Mesothelial cell of epicardium (in vitro differentiated cells): ENCODE measurements around the gene MGMT. TPM values are rescaled to one million over a fixed set of nuclear protein-coding genes. Genes with fewer than 3 reads are reported as not detected.

ENCODE experiments used
- DNase-seq, 2 experiments: peaks; one replicate each; pipeline ENCODE4 v3.0.0; 2021; ENCODE audit warnings: low spot score in 2 of 2; ENCODE audit not compliant: unreplicated experiment in 2 of 2
- H3K27ac Mint-ChIP-seq: 2 replicates; pipeline ENCODE4 v1.8.0; 2021; ENCODE audit warnings: mixed read lengths
- H3K27me3 Mint-ChIP-seq: 2 replicates; pipeline ENCODE4 v1.8.0; 2021; ENCODE audit warnings: low read depth, mixed read lengths
- H3K36me3 Mint-ChIP-seq: 2 replicates; pipeline ENCODE4 v1.8.0; 2021; ENCODE audit warnings: mixed read lengths
- H3K4me1 Mint-ChIP-seq: 2 replicates; pipeline ENCODE4 v1.8.0; 2021; ENCODE audit warnings: mixed read lengths
- H3K4me3 Mint-ChIP-seq: 2 replicates; pipeline ENCODE4 v1.8.0; 2021; ENCODE audit warnings: mild to moderate bottlenecking, moderate library complexity, mixed read lengths
- H3K9me3 Mint-ChIP-seq: 2 replicates; pipeline ENCODE4 v1.8.0; 2021; ENCODE audit warnings: mixed read lengths
- CTCF ChIP-seq: fragments of 200-600 bp; sonication (generic); IDR thresholded peaks from one replicate; pipeline ENCODE4 v1.5.0; 2021; ENCODE audit warnings: antibody characterized with exemption; ENCODE audit not compliant: unreplicated experiment
- total RNA-seq: library from RNA; stranded (reverse); gene quantifications from 3 replicates; pipeline ENCODE4 v1.2.1, GENCODE V29; 2021

Gene MGMT
- total RNA-seq, 1 donor from 2014 or later, result 35.7 TPM

- TF ChIP-seq CTCF, result no peak
- no peak for DNase-seq
- H3K27me3 Mint-ChIP-seq, result no peaks in the 10 kb centered on the region
- H3K4me3 Mint-ChIP-seq, result no peak overlapping the region
- peaks cover 45% of the 10 kb centered on the region for H3K36me3 Mint-ChIP-seq
- no peaks in the 10 kb centered on the region for H3K4me1 Mint-ChIP-seq
- H3K9me3 Mint-ChIP-seq, result peaks cover 27% of the 10 kb centered on the region
- no peak overlapping the region for H3K27ac Mint-ChIP-seq
These were observed 260.0 kb downstream of the MGMT start for GRCh38 chr10:129727071-129727470.

- Mint-ChIP-seq H3K36me3 (peaks cover 42% of the 10 kb centered on the region), H3K4me3 (no peak overlapping the region), H3K27ac (no peak overlapping the region), H3K9me3 (peaks cover 23% of the 10 kb centered on the region), H3K27me3 (no peaks in the 10 kb centered on the region), H3K4me1 (no peaks in the 10 kb centered on the region)
- no peak for DNase-seq
- TF ChIP-seq CTCF, result no peak
These were observed 260.5 kb downstream of the MGMT start for GRCh38 chr10:129727495-129727894.

GRCh38 chr10:129728246-129728820, 261.3 kb downstream of the MGMT start:
- no peak for DNase-seq
- Mint-ChIP-seq H3K4me3 (no peak overlapping the region), H3K36me3 (peaks cover 36% of the 10 kb centered on the region), H3K27me3 (no peaks in the 10 kb centered on the region), H3K4me1 (no peaks in the 10 kb centered on the region), H3K27ac (no peak overlapping the region), H3K9me3 (peaks cover 18% of the 10 kb centered on the region)
- no peak for TF ChIP-seq CTCF

- no peak for DNase-seq
- no peak overlapping the region for H3K27ac Mint-ChIP-seq
- no peaks in the 10 kb centered on the region for H3K27me3 Mint-ChIP-seq
- no peak for TF ChIP-seq CTCF
- no peaks in the 10 kb centered on the region for H3K4me1 Mint-ChIP-seq
- peaks cover 31% of the 10 kb centered on the region for H3K36me3 Mint-ChIP-seq
- no peak overlapping the region for H3K4me3 Mint-ChIP-seq
- peaks cover 15% of the 10 kb centered on the region for H3K9me3 Mint-ChIP-seq
These were observed 262.1 kb downstream of the MGMT start for GRCh38 chr10:129728905-129729795.

GRCh38 chr10:129730272-129730992, 263.4 kb downstream of the MGMT start:
- no peak for DNase-seq
- TF ChIP-seq CTCF, result no peak
- H3K36me3 Mint-ChIP-seq, result peaks cover 23% of the 10 kb centered on the region

More at GRCh38 chr10:129730272-129730992, 263.4 kb downstream of the MGMT start:
- no peaks in the 10 kb centered on the region for H3K27me3 Mint-ChIP-seq
- H3K9me3 Mint-ChIP-seq, result peaks cover 12% of the 10 kb centered on the region
- H3K27ac Mint-ChIP-seq, result no peak overlapping the region
- no peak overlapping the region for H3K4me3 Mint-ChIP-seq
- H3K4me1 Mint-ChIP-seq, result no peaks in the 10 kb centered on the region
